IMR-90 (cell line): ENCODE results near the gene SPATA2L. TPM values are rescaled to one million over a fixed set of nuclear protein-coding genes. Genes with fewer than 3 reads are reported as not detected.

Experiments used
- ATAC-seq: fragments of 200-7000 bp; cut with Tn5 transposase; 2 replicates; pipeline ENCODE4 v1.9.1; 2020; ENCODE audit warnings: low read depth, mild to moderate bottlenecking, moderate library complexity
- BruUV-seq: library from RNA; stranded (reverse); fragments of 400-500 nt; replicated peaks from 2 replicates; lab custom pipeline; 2021; lab: Mats Ljungman, UMichigan
- CTCF ChIA-PET: fragments of 300-600 bp; formaldehyde crosslinking; extraction: SDS; loops from one replicate; lab custom pipeline; 2021; ENCODE audit warnings: antibody characterized with exemption; lab: Yijun Ruan, JAX
- POLR2A ChIA-PET: fragments of 300-600 bp; sonication (Branson Sonifier 250); formaldehyde crosslinking; loops from one replicate; lab custom pipeline; 2022; ENCODE audit warnings: antibody characterized with exemption; ENCODE audit not compliant: unreplicated experiment; lab: Charles Lee
- DNase-seq: peaks from one replicate; pipeline ENCODE4 v3.0.0; 2013
- H2AFZ ChIP-seq: replicated peaks from 2 replicates; pipeline ENCODE3; 2013; ENCODE audit warnings: low read length, mild to moderate bottlenecking; ENCODE audit not compliant: poor library complexity
- H2AK5ac ChIP-seq: 2 replicates; pipeline ENCODE4 v1.6.1; 2013; ENCODE audit warnings: low read depth, low read length, inconsistent platforms
- H2AK9ac ChIP-seq: replicated peaks from 2 replicates; pipeline ENCODE3; 2013; ENCODE audit warnings: mild to moderate bottlenecking, low read depth, low read length, moderate library complexity; ENCODE audit not compliant: poor library complexity
- H2BK120ac ChIP-seq: 2 replicates; pipeline ENCODE4 v1.6.1; 2013; ENCODE audit warnings: low read depth, low read length, inconsistent platforms
- H2BK15ac ChIP-seq: 3 replicates; pipeline ENCODE4 v1.6.1; 2013; ENCODE audit warnings: low read depth, low read length, inconsistent platforms
- H2BK20ac ChIP-seq: 2 replicates; pipeline ENCODE4 v1.6.1; 2013; ENCODE audit warnings: low read depth, mild to moderate bottlenecking, inconsistent platforms, low read length, moderate library complexity
- H2BK5ac ChIP-seq: 2 replicates; pipeline ENCODE4 v1.6.1; 2013; ENCODE audit warnings: mild to moderate bottlenecking, low read depth, low read length, inconsistent platforms; ENCODE audit not compliant: poor library complexity, severe bottlenecking
- H3K14ac ChIP-seq: replicated peaks from 2 replicates; pipeline ENCODE4 v1.6.1; 2013; ENCODE audit warnings: low read depth, low read length, inconsistent platforms
- H3K18ac ChIP-seq: 2 replicates; pipeline ENCODE4 v1.6.1; 2013; ENCODE audit warnings: low read depth, low read length, control low read depth
- H3K23ac ChIP-seq: 2 replicates; pipeline ENCODE4 v1.6.1; 2013; ENCODE audit warnings: low read depth, low read length, inconsistent platforms
- H3K27ac ChIP-seq: 2 replicates; pipeline ENCODE4 v1.5.1; 2013; ENCODE audit warnings: mild to moderate bottlenecking, control low read depth, low read length; ENCODE audit not compliant: insufficient read depth
- H3K27me3 ChIP-seq: 2 replicates; pipeline ENCODE4 v1.6.1; 2013; ENCODE audit warnings: low read length; ENCODE audit not compliant: control insufficient read depth, insufficient read depth
- H3K36me3 ChIP-seq: 2 replicates; pipeline ENCODE4 v1.6.1; 2013; ENCODE audit warnings: low read length, mixed read lengths; ENCODE audit not compliant: control insufficient read depth, insufficient read depth
- H3K4ac ChIP-seq: 2 replicates; pipeline ENCODE4 v1.6.1; 2013; ENCODE audit warnings: low read depth, low read length, inconsistent platforms
- H3K4me1 ChIP-seq: 2 replicates; pipeline ENCODE4 v1.6.1; 2013; ENCODE audit warnings: low read length, mixed read lengths; ENCODE audit not compliant: control insufficient read depth, insufficient read depth
- H3K4me2 ChIP-seq: 2 replicates; pipeline ENCODE4 v1.6.1; 2013; ENCODE audit warnings: low read depth, mild to moderate bottlenecking, control low read depth, low read length, moderate library complexity
- H3K4me3 ChIP-seq: 2 replicates; pipeline ENCODE4 v1.5.1; 2013; ENCODE audit warnings: low read depth, mild to moderate bottlenecking, control low read depth, low read length, moderate library complexity; ENCODE audit not compliant: insufficient read depth
- H3K56ac ChIP-seq: 2 replicates; pipeline ENCODE4 v1.6.1; 2013; ENCODE audit warnings: low read length, inconsistent platforms; ENCODE audit not compliant: insufficient read depth; ENCODE audit errors: extremely low read depth
- H3K79me1 ChIP-seq, 2 experiments: 2 replicates each; pipeline ENCODE4 v1.6.1; 2013; ENCODE audit warnings: low read length in 2 of 2, inconsistent platforms in 1 of 2, low read depth in 1 of 2
- H3K9ac ChIP-seq: 2 replicates; pipeline ENCODE4 v1.6.1; 2013; ENCODE audit warnings: low read depth, low read length, control low read depth
- H3K9me1 ChIP-seq: 2 replicates; pipeline ENCODE4 v1.6.1; 2013; ENCODE audit warnings: low read length, inconsistent platforms; ENCODE audit not compliant: insufficient read depth
- H3K9me3 ChIP-seq: 2 replicates; pipeline ENCODE4 v1.6.1; 2013; ENCODE audit warnings: low read length; ENCODE audit not compliant: control insufficient read depth, insufficient read depth
- H4K20me1 ChIP-seq: 2 replicates; pipeline ENCODE4 v1.6.1; 2013; ENCODE audit warnings: low read length, inconsistent platforms; ENCODE audit not compliant: insufficient read depth
- H4K5ac ChIP-seq: 2 replicates; pipeline ENCODE4 v1.6.1; 2013; ENCODE audit warnings: mild to moderate bottlenecking, low read depth, low read length, control low read depth
- H4K8ac ChIP-seq, 2 experiments: 2 replicates each; pipeline ENCODE4 v1.6.1; 2013; ENCODE audit warnings: low read depth in 2 of 2, low read length in 2 of 2, control low read depth in 1 of 2, inconsistent platforms in 1 of 2
- H4K91ac ChIP-seq: 2 replicates; pipeline ENCODE4 v1.6.1; 2013; ENCODE audit warnings: low read depth, low read length, inconsistent platforms; ENCODE audit not compliant: insufficient read depth
- BHLHE40 ChIP-seq: fragments of 150-350 bp; IDR thresholded peaks from 2 replicates; pipeline ENCODE4 v1.6.1; 2016; ENCODE audit warnings: mild to moderate bottlenecking, low read depth, low read length
- CHD1 ChIP-seq: IDR thresholded peaks from 2 replicates; pipeline ENCODE4 v1.6.1; 2012; ENCODE audit warnings: low read depth, low read length, improper control_type of control experiment
- WGBS, 2 experiments: methylation state at CpG; one replicate each; pipeline versions ENCODE4 v1.1.5 to v1.1.7; 2013; ENCODE audit warnings: missing lambda C conversion rate in 2 of 2; ENCODE audit not compliant: insufficient read length in 1 of 2; ENCODE audit errors: extremely low coverage in 2 of 2; 5-methylcytosine and 5-hydroxymethylcytosine counted together
- dilution Hi-C: fragments of 300-500 bp; cut with HindIII; formaldehyde crosslinking; loops from one replicate; pipeline ENCODE4 v1.14.3; 2018; ENCODE audit warnings: low sequenced_read_pairs; ENCODE audit not compliant: unreplicated experiment
- in situ Hi-C: fragments of 300-500 bp; cut with MboI; formaldehyde crosslinking; loops from 3 replicates; pipeline ENCODE4 v1.14.3; 2019; ENCODE audit warnings: low sequenced_read_pairs, inconsistent platforms, mixed read lengths
- intact Hi-C: fragments of 100-400 bp; cut with micrococcal nuclease; formaldehyde crosslinking; loops from 2 replicates; pipeline ENCODE4 v1.10.0; 2022
- polyA plus RNA-seq, 3 experiments: library from polyadenylated mRNA; depleted of rRNA; stranded (reverse); fragments of >200 nt; gene quantifications; 2 replicates each; pipeline ENCODE4 v1.2.3, GENCODE V29; 2012; ENCODE audit warnings: low replicate concordance in 1 of 3
- total RNA-seq: library from RNA; depleted of rRNA; stranded (reverse); fragments of >200 nt; gene quantifications from 2 replicates; pipeline ENCODE4 v1.2.3, GENCODE V29; 2012

SPATA2L gene
- total and polyA plus RNA-seq, 2 of the 4 experiments (the other 2 are of a cell fraction): 4.8 to 6.9 TPM

GRCh38 chr16:89658221-89658879 is 43.2 kb downstream of the SPATA2L start:
- Histone ChIP-seq H4K91ac (peak overlapping the region; percentile 58; the same call in 1 of the 2 replicates), H2AFZ (peak overlapping the region; percentile 99), H3K18ac (no peak overlapping the region), H4K20me1 (peaks cover 22% of the 10 kb centered on the region), H2BK20ac (no peak overlapping the region), H3K4me3 (peak overlapping the region; percentile 87), H2BK5ac (peak overlapping the region; percentile 23), H3K79me1 (peaks cover 23 to 56% of the 10 kb centered on the region in 2 experiments), H3K9me1 (peaks cover 12% of the 10 kb centered on the region; the same call in 1 of the 2 replicates), H3K9me3 (no peaks in the 10 kb centered on the region), H3K9ac (peak overlapping the region; percentile 86), H3K4ac (peak overlapping the region; percentile 71), H4K8ac (peak overlapping the region; percentile 74 to 81; a peak in 3 of 4 replicates), H3K4me1 (peaks cover 7% of the 10 kb centered on the region), H3K23ac (peak overlapping the region; percentile 84), H2AK9ac (peak overlapping the region; percentile 94), H2BK120ac (no peak overlapping the region), H3K14ac (peak overlapping the region; percentile 50), H3K36me3 (peaks cover 17% of the 10 kb centered on the region), H4K5ac (0 out of 2 replicates have a peak overlapping the region, but pooled peaks have one; percentile 12), H3K27me3 (no peaks in the 10 kb centered on the region), H2BK15ac (no peak overlapping the region), H2AK5ac (peak overlapping the region; percentile 83), H3K27ac (peak overlapping the region; percentile 47), H3K4me2 (peak overlapping the region; percentile 99), H3K56ac (peak overlapping the region; percentile 78)
- TF ChIP-seq BHLHE40: no peak
- 0 out of 2 replicates have a peak, but pooled peaks have one; percentile 52 for TF ChIP-seq CHD1
- ChIA-PET CTCF (no interaction called here), POLR2A (no interaction called here)
- in situ Hi-C loops (no loop called here), dilution Hi-C loops (no loop called here), intact Hi-C loops (no loop called here)
- WGBS, 2 experiments: 12% methylated on average over 13 of the region's 27 CpGs; no CpG with 5 or more reads in 1 of the 2 experiments
- no TSS peak for BruUV-seq
- DNase-seq (no peak), ATAC-seq (peak; percentile 36)
